ENCODE results near the gene SEC61A2.
"Not testable (repeated sequence)": the region's sequence is repeated elsewhere in the genome, so short reads cannot be mapped to it uniquely, and the experiment has no call there.

SEC61A2 gene

DNA sequence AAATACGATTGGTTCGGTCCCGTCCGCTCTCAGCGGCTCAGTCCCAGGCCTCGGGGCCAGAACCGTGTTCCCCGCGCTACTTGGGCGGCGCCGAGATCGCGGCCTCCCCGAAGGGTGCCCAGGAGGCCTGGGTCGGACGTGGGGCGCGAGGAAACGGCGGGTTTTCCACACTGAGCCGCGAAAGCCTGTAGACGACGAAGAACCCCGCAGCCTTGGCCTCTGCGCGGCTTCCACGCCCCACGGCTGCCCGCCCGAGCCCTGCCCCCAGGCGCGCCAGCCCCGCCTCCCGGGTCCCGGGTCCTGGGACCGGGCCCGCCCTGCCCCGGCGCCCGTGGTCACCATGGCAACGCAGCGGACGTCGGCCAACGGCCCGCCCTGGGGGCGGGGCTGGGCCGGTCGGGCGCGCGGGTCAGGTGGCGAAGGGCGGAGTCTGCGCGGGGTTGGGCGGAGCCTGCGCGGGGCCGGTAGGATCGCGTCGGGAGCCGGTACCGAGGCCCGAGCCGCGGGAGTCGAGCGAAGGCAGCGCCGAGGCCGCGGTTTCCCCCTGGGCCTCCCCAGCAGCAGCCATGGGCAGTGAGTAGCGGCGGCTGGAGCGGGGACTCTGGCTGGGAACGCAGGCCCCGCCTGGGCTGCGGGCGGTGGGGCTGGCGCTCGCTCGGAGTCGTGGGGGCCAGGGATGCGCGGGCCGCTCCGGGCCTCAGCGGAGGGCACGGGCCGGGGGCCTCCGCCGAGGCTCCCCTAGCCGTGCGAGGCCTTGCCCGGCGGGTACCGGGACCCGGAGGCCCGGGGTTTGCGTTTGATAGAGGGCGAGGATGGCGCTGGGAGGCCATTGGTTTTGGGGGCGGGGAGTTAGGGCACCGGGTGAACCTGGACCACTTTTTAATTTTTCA, at the start of gene SEC61A2:
Gene SEC61A2 (plus strand): TSS at position 456 of the 890 bp plus-strand sequence. CDS start 111 bp downstream, at position 567.
- DNase-seq = peak; percentile 79

DNA sequence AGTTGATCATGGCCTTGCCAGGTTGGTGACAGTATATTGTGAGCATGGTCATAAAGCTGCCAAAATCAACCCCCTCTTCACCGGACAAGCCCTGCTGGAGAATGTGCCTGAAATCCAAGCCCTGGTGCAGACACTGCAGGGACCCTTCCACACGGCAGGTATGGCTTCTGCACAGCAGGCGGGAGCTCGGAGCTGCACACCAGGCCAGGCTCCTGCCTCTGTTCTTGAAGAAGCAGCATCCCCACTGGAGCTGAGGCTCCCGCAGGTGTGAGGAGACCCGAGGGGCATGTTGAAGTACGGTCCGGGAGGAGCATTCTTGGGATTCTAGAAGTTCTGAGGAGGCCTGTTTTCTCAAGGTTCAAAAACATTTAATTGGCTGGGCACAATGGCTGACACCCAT, 48.0 kb upstream of the SEC61A2 start:
- no peak for DNase-seq

- DNase-seq = no peak
These were observed 47.5 kb upstream of the SEC61A2 start for GRCh38 chr10:12081879-12082557.

DNA sequence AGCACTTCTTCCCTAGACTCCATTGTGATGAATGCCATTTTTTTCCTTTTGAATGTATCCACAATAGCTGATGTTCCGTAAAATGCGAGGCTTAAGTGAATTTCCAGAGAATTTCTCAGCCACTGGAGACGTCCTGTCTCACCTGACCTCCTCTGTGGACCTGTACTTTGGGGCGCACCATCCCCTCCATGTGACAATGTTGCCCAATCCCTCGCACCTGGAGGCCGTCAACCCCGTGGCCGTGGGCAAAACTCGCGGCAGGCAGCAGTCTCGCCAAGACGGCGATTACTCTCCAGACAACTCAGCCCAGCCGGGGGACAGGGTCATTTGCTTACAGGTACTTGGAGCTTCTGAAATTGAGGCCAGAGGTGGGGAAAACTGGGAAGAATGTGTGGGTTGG, 40.6 kb upstream of the SEC61A2 start:
- no peak for DNase-seq

GRCh38 chr10:12091421-12091820, 38.1 kb upstream of the SEC61A2 start:
- DNase-seq = no peak

GRCh38 chr10:12097361-12097760, 32.1 kb upstream of the SEC61A2 start:
- DNase-seq = not testable (repeated sequence)

DNA sequence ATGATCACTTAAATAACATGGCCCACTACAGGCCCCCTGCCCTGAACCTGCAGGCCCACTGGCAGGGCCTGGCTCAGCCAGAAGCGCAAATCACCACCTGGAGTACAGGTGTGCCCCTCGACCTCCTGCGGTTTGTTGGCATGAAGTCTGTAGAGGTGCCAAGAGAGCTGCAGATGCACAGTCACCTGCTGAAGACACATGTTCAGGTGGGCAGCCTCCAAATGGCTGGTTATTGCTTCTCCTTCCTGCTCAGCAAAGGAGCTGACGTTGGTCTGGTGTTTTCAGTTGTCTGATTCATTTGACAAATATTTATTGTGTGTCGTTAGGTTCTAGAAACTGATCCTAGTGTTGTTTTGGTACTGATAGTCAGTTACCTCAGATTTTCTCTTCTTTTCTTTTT, 31.7 kb upstream of the SEC61A2 start:
- DNase-seq = no peak

GRCh38 chr10:12098966-12099365, 30.5 kb upstream of the SEC61A2 start:
- no peak for DNase-seq

DNA sequence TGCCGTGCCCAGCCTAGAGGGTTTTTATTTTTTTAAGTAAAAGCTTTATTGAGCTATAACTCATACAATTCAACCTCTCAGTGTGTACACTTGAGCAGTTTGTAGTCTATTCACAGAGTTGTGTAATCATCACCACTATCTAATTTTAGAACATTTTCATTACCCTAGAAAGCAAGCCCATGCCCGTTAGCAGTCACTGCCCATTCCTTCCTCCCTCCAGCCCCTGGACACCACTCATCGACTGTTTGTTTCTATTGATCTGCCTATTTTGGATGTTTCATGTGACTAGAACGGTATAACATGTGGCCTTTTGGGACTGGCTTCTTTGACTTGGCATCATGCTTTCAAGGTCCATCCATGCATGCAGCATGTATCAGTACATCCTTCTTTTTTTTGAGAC, 25.7 kb upstream of the SEC61A2 start:
- DNase-seq = no peak

DNA sequence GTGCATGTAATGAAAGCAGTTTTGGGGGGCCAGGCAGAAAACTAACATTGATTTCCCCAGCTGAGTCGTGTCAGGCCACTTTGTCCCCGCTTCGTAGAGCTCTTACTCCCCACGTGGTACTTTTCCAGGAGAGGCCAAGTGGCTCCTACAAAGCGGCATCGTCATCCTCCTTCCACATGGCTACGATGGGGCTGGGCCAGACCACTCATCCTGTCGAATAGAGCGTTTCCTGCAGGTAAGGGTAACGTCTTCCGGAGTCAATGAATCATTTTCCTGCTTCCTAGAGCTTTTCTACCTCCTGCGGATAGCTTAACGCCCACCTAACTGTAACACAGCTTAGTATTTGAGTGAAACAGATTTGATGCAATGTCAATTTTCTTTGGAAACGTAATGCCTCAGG, 21.7 kb upstream of the SEC61A2 start:
- no peak for DNase-seq

DNA sequence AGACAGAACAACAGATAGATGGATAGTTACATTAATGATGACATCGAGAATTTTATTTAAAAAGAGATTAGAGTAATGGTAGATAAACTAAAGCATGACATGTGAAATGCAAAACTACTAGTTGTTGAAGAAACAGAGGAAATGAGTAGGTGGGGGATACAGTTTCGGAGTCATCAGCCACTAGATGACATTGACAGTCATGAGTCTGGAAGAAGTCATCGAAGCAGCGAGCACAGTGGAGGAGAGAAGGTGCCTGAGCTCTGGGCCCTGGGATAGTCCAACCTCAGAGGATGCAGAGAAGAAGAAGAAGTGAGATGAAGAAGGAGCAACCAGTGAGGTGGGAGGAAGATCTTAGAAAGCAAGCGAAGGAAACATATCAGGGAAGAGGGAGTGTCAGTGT, 20.2 kb upstream of the SEC61A2 start:
- DNase-seq = no peak

- no peak for DNase-seq
These were observed 17.9 kb upstream of the SEC61A2 start for GRCh38 chr10:12111528-12111927.

GRCh38 chr10:12113627-12114026, 15.8 kb upstream of the SEC61A2 start:
- DNase-seq = no peak

- DNase-seq = no peak
These were observed 7.8 kb upstream of the SEC61A2 start for GRCh38 chr10:12121673-12122072.

GRCh38 chr10:12130237-12130872, 878 bp downstream of the SEC61A2 start:
- peak; percentile 32 for DNase-seq

DNA sequence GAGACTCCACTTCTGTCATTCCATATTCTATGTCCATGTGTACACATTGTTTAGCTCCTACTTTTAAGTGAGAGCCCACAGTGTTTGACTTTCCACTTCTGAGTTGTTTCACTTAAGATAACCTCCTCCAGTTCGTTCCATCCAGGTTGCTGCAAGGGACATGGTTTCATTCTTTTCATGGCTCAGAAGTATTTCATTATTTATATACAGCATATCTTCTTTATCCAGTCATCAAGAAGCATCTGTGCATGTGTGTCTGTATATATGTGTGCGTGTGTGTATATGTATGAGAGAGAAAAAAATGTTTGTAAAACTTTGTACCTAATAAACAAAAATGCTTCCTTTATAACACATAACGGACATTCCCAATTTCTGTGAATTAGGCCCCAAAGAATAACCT, 6.2 kb downstream of the SEC61A2 start:
- DNase-seq = no peak

DNA sequence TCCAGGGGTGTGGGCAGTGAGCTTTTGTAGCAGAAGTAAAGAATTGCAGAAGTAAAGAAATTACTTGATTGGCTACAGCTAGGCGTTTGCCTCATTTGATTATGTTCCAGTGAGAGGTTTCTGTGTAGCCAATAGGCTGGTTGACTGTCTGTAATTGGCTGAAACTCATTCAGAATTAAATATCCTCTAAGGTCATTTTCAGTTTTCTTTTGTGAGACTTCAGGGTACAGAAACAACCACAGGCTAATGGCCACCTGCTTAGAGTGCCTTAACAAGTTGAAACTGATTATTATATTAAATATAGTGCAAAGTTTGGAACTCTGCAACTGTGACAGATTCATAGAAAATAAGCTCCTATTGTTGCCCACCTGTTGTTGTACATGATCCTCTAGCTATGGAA, 10.6 kb downstream of the SEC61A2 start:
- DNase-seq = no peak

GRCh38 chr10:12144538-12144937, 15.1 kb downstream of the SEC61A2 start:
- no peak for DNase-seq

DNA sequence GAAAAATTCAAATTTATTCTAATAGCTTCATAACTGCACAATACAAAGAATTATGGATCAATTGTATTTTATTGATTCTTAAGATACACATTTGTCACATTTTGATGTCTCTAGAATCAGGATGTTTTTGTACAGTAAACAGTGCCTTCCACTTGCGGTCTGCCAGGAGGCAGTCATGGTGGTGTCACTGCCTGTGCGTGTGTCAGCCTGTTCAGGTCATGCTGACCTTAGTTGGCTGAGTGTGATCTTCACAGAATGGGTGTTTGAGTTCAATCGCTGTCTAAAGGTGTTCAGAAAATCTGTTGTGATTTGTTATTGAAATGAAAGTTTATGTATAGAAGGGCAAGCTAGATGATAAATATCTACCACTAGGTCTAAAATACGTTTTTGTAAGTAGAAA, 20.7 kb downstream of the SEC61A2 start:
- DNase-seq = no peak

DNA sequence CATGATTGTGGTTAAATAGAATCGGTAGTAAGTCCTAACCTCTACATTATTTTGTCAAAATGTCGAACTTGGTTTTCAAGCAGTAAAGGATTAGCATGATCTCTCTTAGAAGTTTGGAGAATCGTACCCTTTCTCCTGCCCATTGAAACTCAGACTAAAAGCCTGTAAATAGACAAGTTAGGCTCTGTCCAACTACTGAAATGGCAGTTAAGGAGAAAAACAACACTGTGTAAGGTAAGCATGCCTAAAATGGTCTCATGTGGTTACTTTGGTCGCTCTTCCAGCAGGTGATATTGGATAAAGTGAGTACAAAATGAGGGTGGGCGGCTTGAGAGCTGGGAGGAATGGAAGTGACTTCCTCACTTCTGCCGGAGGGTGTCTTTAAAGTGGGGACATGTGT, 25.0 kb downstream of the SEC61A2 start:
- DNase-seq = no peak

- DNase-seq = no peak
These were observed 27.1 kb downstream of the SEC61A2 start for GRCh38 chr10:12156367-12157123.

DNA sequence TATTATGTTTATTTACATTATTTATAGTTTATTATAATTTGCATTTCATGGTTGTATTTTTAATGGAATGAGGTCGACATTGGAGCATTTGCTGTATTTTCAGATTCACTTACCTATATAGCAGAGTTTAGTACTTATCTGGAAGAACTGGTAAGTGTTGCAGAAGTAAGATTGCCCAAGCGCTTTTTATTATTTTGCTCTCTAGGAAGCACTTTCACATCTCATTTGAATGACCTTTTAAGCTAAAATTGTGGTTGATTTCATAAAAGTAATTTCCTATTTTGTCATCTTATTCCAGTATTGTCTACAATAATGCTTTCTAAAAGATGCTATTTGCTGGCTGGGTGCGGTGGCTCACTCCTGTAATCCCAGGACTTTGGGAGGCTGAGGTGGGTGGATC, 28.6 kb downstream of the SEC61A2 start:
- no peak for DNase-seq

GRCh38 chr10:12160664-12161063, 31.2 kb downstream of the SEC61A2 start:
- no peak for DNase-seq
